A549 (cell line): ENCODE measurements around the gene KISS1.

Source experiments
- JUN ChIP-seq, 2 experiments: fragments of >200 bp; sonication (Bioruptor Twin); formaldehyde crosslinking; IDR thresholded peaks; 2 replicates in 1 of 2; 3 replicates in 1 of 2; pipeline ENCODE4 v1.6.1; 2016 to 2017
- POLR2A ChIP-seq: IDR thresholded peaks from 2 replicates; pipeline ENCODE4 v1.6.1; 2012; ENCODE audit warnings: mild to moderate bottlenecking, low read length
- RFX5 ChIP-seq: fragments of 450-650 bp; IDR thresholded peaks from 2 replicates; pipeline ENCODE4 v1.7.1; 2014; ENCODE audit warnings: antibody characterized with exemption, mild to moderate bottlenecking, moderate library complexity
- ZFP36 ChIP-seq: fragments of 450-650 bp; IDR thresholded peaks from 2 replicates; pipeline ENCODE4 v1.6.1; 2014; ENCODE audit warnings: borderline replicate concordance; ENCODE audit not compliant: partially characterized antibody
- TF ChIP-seq, protein P1 (sequence below): fragments of >200 bp; sonication (Bioruptor Twin); formaldehyde crosslinking; IDR thresholded peaks from 3 replicates; pipeline ENCODE4 v1.5.1; 2016
- TF ChIP-seq, protein P2 (sequence below): IDR thresholded peaks from 2 replicates; pipeline ENCODE4 v1.6.1; 2012
- TF ChIP-seq, protein P3 (sequence below): fragments of 150-350 bp; IDR thresholded peaks from 2 replicates; pipeline ENCODE4 v1.6.1; 2014; ENCODE audit warnings: low read depth, mild to moderate bottlenecking, low read length
- TF ChIP-seq, protein P4 (sequence below): fragments of 450-650 bp; IDR thresholded peaks from 2 replicates; pipeline ENCODE4 v1.6.1; 2014; ENCODE audit warnings: antibody characterized with exemption

DNA sequence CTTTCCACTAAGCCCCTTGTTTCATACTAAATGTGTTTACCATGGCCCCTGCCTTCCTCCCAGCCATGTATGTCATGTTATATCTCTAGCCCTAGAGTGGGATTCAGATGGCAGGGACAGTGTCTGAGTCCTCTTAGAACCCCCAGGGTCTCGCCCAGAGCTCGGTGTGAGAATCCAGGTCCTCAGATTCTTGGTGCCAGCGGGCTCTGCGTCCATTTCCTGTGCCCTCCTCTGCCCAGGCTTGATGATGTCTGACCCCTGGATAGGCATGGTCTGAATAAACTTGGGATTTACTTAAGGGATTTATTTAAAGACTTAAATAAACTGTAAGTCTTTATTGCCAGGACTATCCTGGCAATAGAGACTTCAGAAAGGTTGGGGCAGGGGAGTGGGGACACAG is 6.2 kb upstream of the KISS1 start:
- TF ChIP-seq POLR2A (no peak), ZFP36 (no peak), RFX5 (no peak), JUN (IDR thresholded peaks at IDR 0.05) (no peak)
- TF ChIP-seq, protein P1, sequence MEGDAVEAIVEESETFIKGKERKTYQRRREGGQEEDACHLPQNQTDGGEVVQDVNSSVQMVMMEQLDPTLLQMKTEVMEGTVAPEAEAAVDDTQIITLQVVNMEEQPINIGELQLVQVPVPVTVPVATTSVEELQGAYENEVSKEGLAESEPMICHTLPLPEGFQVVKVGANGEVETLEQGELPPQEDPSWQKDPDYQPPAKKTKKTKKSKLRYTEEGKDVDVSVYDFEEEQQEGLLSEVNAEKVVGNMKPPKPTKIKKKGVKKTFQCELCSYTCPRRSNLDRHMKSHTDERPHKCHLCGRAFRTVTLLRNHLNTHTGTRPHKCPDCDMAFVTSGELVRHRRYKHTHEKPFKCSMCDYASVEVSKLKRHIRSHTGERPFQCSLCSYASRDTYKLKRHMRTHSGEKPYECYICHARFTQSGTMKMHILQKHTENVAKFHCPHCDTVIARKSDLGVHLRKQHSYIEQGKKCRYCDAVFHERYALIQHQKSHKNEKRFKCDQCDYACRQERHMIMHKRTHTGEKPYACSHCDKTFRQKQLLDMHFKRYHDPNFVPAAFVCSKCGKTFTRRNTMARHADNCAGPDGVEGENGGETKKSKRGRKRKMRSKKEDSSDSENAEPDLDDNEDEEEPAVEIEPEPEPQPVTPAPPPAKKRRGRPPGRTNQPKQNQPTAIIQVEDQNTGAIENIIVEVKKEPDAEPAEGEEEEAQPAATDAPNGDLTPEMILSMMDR, result no peak
- TF ChIP-seq, protein P2, sequence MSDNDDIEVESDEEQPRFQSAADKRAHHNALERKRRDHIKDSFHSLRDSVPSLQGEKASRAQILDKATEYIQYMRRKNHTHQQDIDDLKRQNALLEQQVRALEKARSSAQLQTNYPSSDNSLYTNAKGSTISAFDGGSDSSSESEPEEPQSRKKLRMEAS, result no peak
- TF ChIP-seq, protein P3, sequence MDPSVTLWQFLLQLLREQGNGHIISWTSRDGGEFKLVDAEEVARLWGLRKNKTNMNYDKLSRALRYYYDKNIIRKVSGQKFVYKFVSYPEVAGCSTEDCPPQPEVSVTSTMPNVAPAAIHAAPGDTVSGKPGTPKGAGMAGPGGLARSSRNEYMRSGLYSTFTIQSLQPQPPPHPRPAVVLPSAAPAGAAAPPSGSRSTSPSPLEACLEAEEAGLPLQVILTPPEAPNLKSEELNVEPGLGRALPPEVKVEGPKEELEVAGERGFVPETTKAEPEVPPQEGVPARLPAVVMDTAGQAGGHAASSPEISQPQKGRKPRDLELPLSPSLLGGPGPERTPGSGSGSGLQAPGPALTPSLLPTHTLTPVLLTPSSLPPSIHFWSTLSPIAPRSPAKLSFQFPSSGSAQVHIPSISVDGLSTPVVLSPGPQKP, result no peak
- TF ChIP-seq, protein P4, sequence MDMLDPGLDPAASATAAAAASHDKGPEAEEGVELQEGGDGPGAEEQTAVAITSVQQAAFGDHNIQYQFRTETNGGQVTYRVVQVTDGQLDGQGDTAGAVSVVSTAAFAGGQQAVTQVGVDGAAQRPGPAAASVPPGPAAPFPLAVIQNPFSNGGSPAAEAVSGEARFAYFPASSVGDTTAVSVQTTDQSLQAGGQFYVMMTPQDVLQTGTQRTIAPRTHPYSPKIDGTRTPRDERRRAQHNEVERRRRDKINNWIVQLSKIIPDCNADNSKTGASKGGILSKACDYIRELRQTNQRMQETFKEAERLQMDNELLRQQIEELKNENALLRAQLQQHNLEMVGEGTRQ, result no peak
